Dendritic cell treated with granulocyte-macrophage colony-stimulating factor and Interleukin-4, amounts not matched to agents 40 ng/mL and 50 ng/mL, for 4 days (primary cell): ENCODE measurements around the gene GINS2.

Experiments used
- H3K27ac Mint-ChIP-seq: one replicate; pipeline ENCODE4 v1.8.0; 2022; ENCODE audit warnings: mild to moderate bottlenecking, mixed read lengths
- H3K27me3 Mint-ChIP-seq: one replicate; pipeline ENCODE4 v1.8.0; 2022; ENCODE audit warnings: mild to moderate bottlenecking, mixed read lengths
- H3K36me3 Mint-ChIP-seq: one replicate; pipeline ENCODE4 v1.8.0; 2022; ENCODE audit warnings: low read depth, mixed read lengths
- H3K4me1 Mint-ChIP-seq: one replicate; pipeline ENCODE4 v1.8.0; 2022; ENCODE audit warnings: low read depth, mixed read lengths
- H3K4me3 Mint-ChIP-seq: one replicate; pipeline ENCODE4 v1.8.0; 2022; ENCODE audit warnings: mild to moderate bottlenecking, moderate library complexity, mixed read lengths
- H3K9me3 Mint-ChIP-seq: one replicate; pipeline ENCODE4 v1.8.0; 2022; ENCODE audit warnings: mixed read lengths
- intact Hi-C: fragments of 100-400 bp; cut with micrococcal nuclease; formaldehyde crosslinking; loops from one replicate; pipeline ENCODE4 v1.15.0; 2022

GINS2 gene

GRCh38 chr16:85677383-85677967 lies 11.3 kb downstream of the GINS2 start:
- Mint-ChIP-seq H3K27me3 (no peaks in the 10 kb centered on the region), H3K4me3 (no peak overlapping the region), H3K36me3 (peaks cover 45% of the 10 kb centered on the region), H3K4me1 (no peaks in the 10 kb centered on the region), H3K27ac (no peak overlapping the region), H3K9me3 (no peaks in the 10 kb centered on the region)
- intact Hi-C loops: no loop called here

GRCh38 chr16:85676466-85676865 lies 12.3 kb downstream of the GINS2 start:
- Mint-ChIP-seq H3K27me3 (no peaks in the 10 kb centered on the region), H3K27ac (no peak overlapping the region), H3K36me3 (peaks cover 55% of the 10 kb centered on the region), H3K4me1 (no peaks in the 10 kb centered on the region), H3K9me3 (no peaks in the 10 kb centered on the region), H3K4me3 (no peak overlapping the region)
- intact Hi-C loops: no loop called here

GRCh38 chr16:85675251-85675874 lies 13.4 kb downstream of the GINS2 start:
- H3K27me3 Mint-ChIP-seq: no peaks in the 10 kb centered on the region
- H3K36me3 Mint-ChIP-seq: peaks cover 66% of the 10 kb centered on the region
- H3K9me3 Mint-ChIP-seq: no peaks in the 10 kb centered on the region
- H3K27ac Mint-ChIP-seq: no peak overlapping the region
- intact Hi-C loops: loop anchor here (1.0 kb wide), 1 partner anchor 43 kb away; no protein-coding TSS in a partner anchor
- no peak overlapping the region for H3K4me3 Mint-ChIP-seq
- H3K4me1 Mint-ChIP-seq: no peaks in the 10 kb centered on the region

GRCh38 chr16:85674828-85675227 lies 13.9 kb downstream of the GINS2 start:
- H3K4me3 Mint-ChIP-seq: no peak overlapping the region
- no peaks in the 10 kb centered on the region for H3K27me3 Mint-ChIP-seq
- no peaks in the 10 kb centered on the region for H3K4me1 Mint-ChIP-seq
- H3K9me3 Mint-ChIP-seq: no peaks in the 10 kb centered on the region
- intact Hi-C loops: loop anchor here (1.0 kb wide), 1 partner anchor 43 kb away; no protein-coding TSS in a partner anchor
- no peak overlapping the region for H3K27ac Mint-ChIP-seq
- peaks cover 70% of the 10 kb centered on the region for H3K36me3 Mint-ChIP-seq

GRCh38 chr16:85674418-85674755 lies 14.4 kb downstream of the GINS2 start:
- Mint-ChIP-seq H3K36me3 (peaks cover 71% of the 10 kb centered on the region), H3K27ac (no peak overlapping the region), H3K9me3 (no peaks in the 10 kb centered on the region), H3K4me3 (no peak overlapping the region), H3K27me3 (no peaks in the 10 kb centered on the region), H3K4me1 (no peaks in the 10 kb centered on the region)
- intact Hi-C loops: no loop called here

- H3K36me3 Mint-ChIP-seq: peaks cover 77% of the 10 kb centered on the region
Observed at GRCh38 chr16:85673529-85674417, 15.0 kb downstream of the GINS2 start.

GRCh38 chr16:85670840-85671239 lies 17.9 kb downstream of the GINS2 start:
- intact Hi-C loops: no loop called here
- Mint-ChIP-seq H3K9me3 (no peaks in the 10 kb centered on the region), H3K27me3 (no peaks in the 10 kb centered on the region), H3K36me3 (peaks cover 100% of the 10 kb centered on the region), H3K27ac (no peak overlapping the region), H3K4me1 (no peaks in the 10 kb centered on the region), H3K4me3 (no peak overlapping the region)

More at GRCh38 chr16:85673529-85674417, 15.0 kb downstream of the GINS2 start:
- Mint-ChIP-seq H3K27me3 (no peaks in the 10 kb centered on the region), H3K9me3 (no peaks in the 10 kb centered on the region), H3K4me1 (no peaks in the 10 kb centered on the region), H3K4me3 (no peak overlapping the region), H3K27ac (no peak overlapping the region)
- intact Hi-C loops: no loop called here

GRCh38 chr16:85668676-85669424 lies 19.9 kb downstream of the GINS2 start:
- Mint-ChIP-seq H3K4me3 (no peak overlapping the region), H3K36me3 (peaks cover 100% of the 10 kb centered on the region), H3K4me1 (no peaks in the 10 kb centered on the region), H3K27me3 (no peaks in the 10 kb centered on the region), H3K9me3 (no peaks in the 10 kb centered on the region), H3K27ac (no peak overlapping the region)
- intact Hi-C loops: no loop called here

- intact Hi-C loops: no loop called here
- Mint-ChIP-seq H3K27ac (no peak overlapping the region), H3K4me1 (no peaks in the 10 kb centered on the region), H3K4me3 (no peak overlapping the region), H3K27me3 (no peaks in the 10 kb centered on the region), H3K36me3 (peaks cover 100% of the 10 kb centered on the region), H3K9me3 (no peaks in the 10 kb centered on the region)
Observed at GRCh38 chr16:85667841-85668413, 20.8 kb downstream of the GINS2 start.

- Mint-ChIP-seq H3K4me3 (no peak overlapping the region), H3K4me1 (no peaks in the 10 kb centered on the region), H3K9me3 (no peaks in the 10 kb centered on the region), H3K36me3 (peaks cover 100% of the 10 kb centered on the region), H3K27me3 (no peaks in the 10 kb centered on the region), H3K27ac (no peak overlapping the region)
- intact Hi-C loops: no loop called here
Observed at GRCh38 chr16:85667261-85667660, 21.5 kb downstream of the GINS2 start.

- no peaks in the 10 kb centered on the region for H3K9me3 Mint-ChIP-seq
- H3K4me1 Mint-ChIP-seq: no peaks in the 10 kb centered on the region
- intact Hi-C loops: no loop called here
- no peak overlapping the region for H3K27ac Mint-ChIP-seq
- H3K27me3 Mint-ChIP-seq: no peaks in the 10 kb centered on the region
- no peak overlapping the region for H3K4me3 Mint-ChIP-seq
- peaks cover 100% of the 10 kb centered on the region for H3K36me3 Mint-ChIP-seq
Observed at GRCh38 chr16:85665929-85666328, 22.8 kb downstream of the GINS2 start.

- Mint-ChIP-seq H3K9me3 (no peaks in the 10 kb centered on the region), H3K27me3 (no peaks in the 10 kb centered on the region), H3K27ac (no peak overlapping the region), H3K36me3 (peaks cover 100% of the 10 kb centered on the region), H3K4me3 (no peak overlapping the region), H3K4me1 (no peaks in the 10 kb centered on the region)
- intact Hi-C loops: no loop called here
Observed at GRCh38 chr16:85665373-85665740, 23.4 kb downstream of the GINS2 start.

- Mint-ChIP-seq H3K4me3 (no peak overlapping the region), H3K27me3 (no peaks in the 10 kb centered on the region), H3K4me1 (no peaks in the 10 kb centered on the region), H3K36me3 (peaks cover 100% of the 10 kb centered on the region), H3K9me3 (no peaks in the 10 kb centered on the region), H3K27ac (no peak overlapping the region)
- intact Hi-C loops: no loop called here
Observed at GRCh38 chr16:85664580-85665372, 24.0 kb downstream of the GINS2 start.
